Smooth muscle cell (in vitro differentiated cells): ENCODE measurements around the gene CDK5. TPM values are rescaled to one million over a fixed set of nuclear protein-coding genes. Genes with fewer than 3 reads are reported as not detected.

ENCODE experiments used
- DNase-seq: peaks from one replicate; lab custom pipeline; 2025; ENCODE audit not compliant: unreplicated experiment; lab: John Stamatoyannopoulos, UW
- H2AFZ ChIP-seq: fragments of 200-600 bp; sonication (generic); 2 replicates; pipeline ENCODE4 v1.6.0; 2016; ENCODE audit warnings: antibody characterized with exemption, low read depth, mild to moderate bottlenecking
- H3F3A ChIP-seq: fragments of 200-600 bp; sonication (generic); 2 replicates; pipeline ENCODE4 v1.6.0; 2017; ENCODE audit warnings: antibody characterized with exemption, low read depth
- H3K27ac ChIP-seq: fragments of 200-600 bp; sonication (generic); 2 replicates; pipeline ENCODE4 v1.5.1; 2016; ENCODE audit warnings: low read depth, mild to moderate bottlenecking
- H3K27me3 ChIP-seq: fragments of 200-600 bp; sonication (generic); 2 replicates; pipeline ENCODE4 v1.6.1; 2016; ENCODE audit warnings: low read depth, mild to moderate bottlenecking
- H3K36me3 ChIP-seq: fragments of 200-600 bp; sonication (generic); 2 replicates; pipeline ENCODE4 v1.5.1; 2016; ENCODE audit warnings: low read depth
- H3K4me1 ChIP-seq: fragments of 200-600 bp; sonication (generic); 2 replicates; pipeline ENCODE4 v1.5.1; 2016; ENCODE audit warnings: low read depth
- H3K4me2 ChIP-seq: fragments of 200-600 bp; sonication (generic); 2 replicates; pipeline ENCODE4 v1.6.0; 2016; ENCODE audit warnings: mild to moderate bottlenecking
- H3K4me3 ChIP-seq: fragments of 200-600 bp; sonication (generic); 2 replicates; pipeline ENCODE4 v1.5.1; 2016; ENCODE audit warnings: mild to moderate bottlenecking
- H3K79me2 ChIP-seq: fragments of 200-600 bp; sonication (generic); 2 replicates; pipeline ENCODE4 v1.6.0; 2016; ENCODE audit warnings: low read depth, mild to moderate bottlenecking
- H3K9ac ChIP-seq: fragments of 200-600 bp; sonication (generic); 2 replicates; pipeline ENCODE4 v1.6.0; 2016; ENCODE audit warnings: low read depth
- H3K9me3 ChIP-seq: fragments of 200-600 bp; sonication (generic); replicated peaks from 2 replicates; pipeline ENCODE4 v1.5.1; 2016; ENCODE audit warnings: low read depth
- H4K20me1 ChIP-seq: fragments of 200-600 bp; sonication (generic); 2 replicates; pipeline ENCODE4 v1.6.0; 2016; ENCODE audit warnings: low read depth
- CTCF ChIP-seq: fragments of 200-600 bp; sonication (generic); IDR thresholded peaks from 2 replicates; pipeline ENCODE4 v1.5.1; 2017; ENCODE audit warnings: borderline replicate concordance, mild to moderate bottlenecking, antibody characterized with exemption; ENCODE audit not compliant: insufficient read depth, poor library complexity, severe bottlenecking
- WGBS: methylation state at CpG from one replicate; pipeline ENCODE4 v1.1.7; 2016; ENCODE audit warnings: low lambda C conversion rate; 5-methylcytosine and 5-hydroxymethylcytosine counted together
- polyA plus RNA-seq: library from polyadenylated mRNA; unstranded; fragments of >200 nt; fragmentation: Nextera tagmentation; extraction: Ambion mirVana; gene quantifications from 2 replicates; pipeline ENCODE4 v1.2.1, GENCODE V29; 2016
- total RNA-seq: library from RNA; depleted of rRNA; stranded (reverse); fragments of >200 nt; gene quantifications from 2 replicates; pipeline ENCODE4 v1.2.3, GENCODE V29; 2014

The CDK5 gene
- total and polyA plus RNA-seq, 2 experiments from 2014 or later, result 22.1 to 36.4 TPM

- no peaks in the 10 kb centered on the region for H3K27me3 ChIP-seq
- no peaks in the 10 kb centered on the region for H3K9me3 ChIP-seq
- H3K9ac ChIP-seq, result peak overlapping the region; percentile 78
- no peak overlapping the region for H2AFZ ChIP-seq
- peak overlapping the region; percentile 98 for H3K27ac ChIP-seq
- TF ChIP-seq CTCF, result no peak
- 16% methylated on average over 12 of the region's 12 CpGs for WGBS
- H3F3A ChIP-seq, result peaks cover 21% of the 10 kb centered on the region
- H3K79me2 ChIP-seq, result no peaks in the 10 kb centered on the region
- peak; percentile 69 for DNase-seq
- H3K4me3 ChIP-seq, result no peak overlapping the region
- no peaks in the 10 kb centered on the region for H4K20me1 ChIP-seq
- no peaks in the 10 kb centered on the region for H3K36me3 ChIP-seq
- peaks cover 4% of the 10 kb centered on the region for H3K4me1 ChIP-seq
- peak overlapping the region; percentile 69 for H3K4me2 ChIP-seq
These were observed 18.5 kb downstream of the CDK5 start for GRCh38 chr7:151038951-151039849.

GRCh38 chr7:151035902-151036301, 21.8 kb downstream of the CDK5 start:
- no peak for TF ChIP-seq CTCF
- no peaks in the 10 kb centered on the region for H4K20me1 ChIP-seq
- 99% methylated on average over 17 of the region's 17 CpGs for WGBS

GRCh38 chr7:151035026-151035717, 22.5 kb downstream of the CDK5 start:
- 86% methylated on average over 21 of the region's 21 CpGs for WGBS
- H3K9ac ChIP-seq, result no peak overlapping the region

More at GRCh38 chr7:151035902-151036301, 21.8 kb downstream of the CDK5 start:
- H3K4me2 ChIP-seq, result no peak overlapping the region
- no peak overlapping the region for H2AFZ ChIP-seq
- H3K27me3 ChIP-seq, result no peaks in the 10 kb centered on the region
- peaks cover 21% of the 10 kb centered on the region for H3F3A ChIP-seq
- no peak overlapping the region for H3K4me3 ChIP-seq
- no peak overlapping the region for H3K27ac ChIP-seq
- H3K9ac ChIP-seq, result no peak overlapping the region
- H3K36me3 ChIP-seq, result no peaks in the 10 kb centered on the region
- peaks cover 9% of the 10 kb centered on the region for H3K79me2 ChIP-seq
- DNase-seq, result no peak
- peaks cover 4% of the 10 kb centered on the region for H3K4me1 ChIP-seq
- no peaks in the 10 kb centered on the region for H3K9me3 ChIP-seq

More at GRCh38 chr7:151035026-151035717, 22.5 kb downstream of the CDK5 start:
- H3K4me1 ChIP-seq, result peaks cover 2% of the 10 kb centered on the region
- H3K36me3 ChIP-seq, result no peaks in the 10 kb centered on the region
- H3K4me2 ChIP-seq, result no peak overlapping the region
- DNase-seq, result no peak
- peaks cover 18% of the 10 kb centered on the region for H3F3A ChIP-seq
- no peaks in the 10 kb centered on the region for H3K9me3 ChIP-seq
- H4K20me1 ChIP-seq, result no peaks in the 10 kb centered on the region
- H3K4me3 ChIP-seq, result no peak overlapping the region
- no peak overlapping the region for H3K27ac ChIP-seq
- no peak for TF ChIP-seq CTCF
- no peaks in the 10 kb centered on the region for H3K27me3 ChIP-seq
- H2AFZ ChIP-seq, result no peak overlapping the region
- H3K79me2 ChIP-seq, result peaks cover 12% of the 10 kb centered on the region
